Fibroblast of villous mesenchyme (primary cell): Measurements from ENCODE around the gene ORM2. TPM values are rescaled to one million over a fixed set of nuclear protein-coding genes. Genes with fewer than 3 reads are reported as not detected.

Experiments
- DNase-seq: peaks from one replicate; pipeline ENCODE4 v3.0.0-alpha.2; 2010; ENCODE audit warnings: low read depth
- H3K4me3 ChIP-seq: 2 replicates; pipeline ENCODE4 v1.5.1; 2011; ENCODE audit warnings: low read depth, mild to moderate bottlenecking, low read length
- total RNA-seq: library from RNA; depleted of rRNA; stranded (reverse); fragments of >200 nt; gene quantifications from 2 replicates; pipeline ENCODE4 v1.2.3, GENCODE V29; 2012
- TF ChIP-seq, protein P1 (sequence below): IDR thresholded peaks from 2 replicates; pipeline ENCODE4 v1.5.1; 2012; ENCODE audit warnings: low read depth, mild to moderate bottlenecking, low read length; ENCODE audit not compliant: insufficient read depth

ORM2 gene
- total RNA-seq, 1 donor = not detected

GRCh38 chr9:114344188-114344566, 14.5 kb downstream of the ORM2 start:
- no peak overlapping the region for H3K4me3 ChIP-seq
- no peak for DNase-seq

GRCh38 chr9:114344692-114345091, 15.0 kb downstream of the ORM2 start:
- DNase-seq = no peak
- TF ChIP-seq, protein P1, sequence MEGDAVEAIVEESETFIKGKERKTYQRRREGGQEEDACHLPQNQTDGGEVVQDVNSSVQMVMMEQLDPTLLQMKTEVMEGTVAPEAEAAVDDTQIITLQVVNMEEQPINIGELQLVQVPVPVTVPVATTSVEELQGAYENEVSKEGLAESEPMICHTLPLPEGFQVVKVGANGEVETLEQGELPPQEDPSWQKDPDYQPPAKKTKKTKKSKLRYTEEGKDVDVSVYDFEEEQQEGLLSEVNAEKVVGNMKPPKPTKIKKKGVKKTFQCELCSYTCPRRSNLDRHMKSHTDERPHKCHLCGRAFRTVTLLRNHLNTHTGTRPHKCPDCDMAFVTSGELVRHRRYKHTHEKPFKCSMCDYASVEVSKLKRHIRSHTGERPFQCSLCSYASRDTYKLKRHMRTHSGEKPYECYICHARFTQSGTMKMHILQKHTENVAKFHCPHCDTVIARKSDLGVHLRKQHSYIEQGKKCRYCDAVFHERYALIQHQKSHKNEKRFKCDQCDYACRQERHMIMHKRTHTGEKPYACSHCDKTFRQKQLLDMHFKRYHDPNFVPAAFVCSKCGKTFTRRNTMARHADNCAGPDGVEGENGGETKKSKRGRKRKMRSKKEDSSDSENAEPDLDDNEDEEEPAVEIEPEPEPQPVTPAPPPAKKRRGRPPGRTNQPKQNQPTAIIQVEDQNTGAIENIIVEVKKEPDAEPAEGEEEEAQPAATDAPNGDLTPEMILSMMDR = no peak
- no peak overlapping the region for H3K4me3 ChIP-seq

More at GRCh38 chr9:114344188-114344566, 14.5 kb downstream of the ORM2 start:
- TF ChIP-seq, protein P1 = no peak

DNA sequence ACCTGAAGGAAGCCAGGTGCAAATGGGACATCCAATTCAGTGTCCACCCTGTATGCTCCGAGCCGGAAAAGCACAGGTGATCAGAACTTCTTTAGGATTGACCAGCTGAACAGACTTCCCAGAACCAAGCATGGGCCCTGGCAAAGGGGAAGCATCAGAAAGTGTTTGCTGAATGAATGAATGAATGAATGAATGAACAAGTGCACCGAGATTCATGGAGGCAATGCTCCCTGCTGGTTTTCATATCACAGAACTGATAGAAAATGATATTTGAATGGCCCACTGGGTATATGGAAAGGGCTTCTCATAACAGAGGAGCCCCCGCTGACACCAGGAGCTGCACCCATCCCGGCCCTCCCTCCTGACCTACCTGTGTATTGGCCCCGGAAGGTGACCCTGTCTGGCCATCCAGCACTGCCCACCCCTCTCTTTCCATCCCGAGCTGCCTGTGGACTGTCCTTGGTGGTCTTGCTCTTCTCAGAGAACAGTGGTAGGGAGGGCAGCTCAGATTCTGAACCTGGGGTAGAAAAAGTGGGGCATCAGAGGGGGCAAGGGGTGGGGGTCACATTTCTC, 15.9 kb downstream of the ORM2 start:
- TF ChIP-seq, protein P1 = no peak
- no peak overlapping the region for H3K4me3 ChIP-seq
- no peak for DNase-seq

DNA sequence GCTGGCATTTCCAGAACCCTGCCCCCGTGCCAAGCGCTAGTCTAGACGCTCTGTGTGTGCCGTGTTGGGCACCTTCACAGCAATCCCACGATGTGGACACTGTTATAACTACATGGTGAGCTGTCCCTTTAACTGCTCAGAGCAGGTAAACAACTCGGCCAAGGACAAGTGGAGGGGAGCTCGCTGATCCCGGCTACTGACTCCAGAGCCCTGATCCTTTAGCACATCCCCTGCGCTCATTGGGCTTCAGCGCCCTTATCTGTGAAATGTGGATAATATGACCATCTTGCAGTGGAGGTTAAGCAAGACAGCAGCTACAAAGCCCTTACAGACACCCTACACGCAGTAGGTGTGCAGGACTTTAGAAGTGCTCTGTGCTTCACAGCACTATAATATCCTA, 16.5 kb downstream of the ORM2 start:
- DNase-seq = no peak
- TF ChIP-seq, protein P1 = no peak
- H3K4me3 ChIP-seq = no peak overlapping the region

GRCh38 chr9:114347675-114348074, 18.0 kb downstream of the ORM2 start:
- no peak overlapping the region for H3K4me3 ChIP-seq
- TF ChIP-seq, protein P1 = no peak
- DNase-seq = no peak

DNA sequence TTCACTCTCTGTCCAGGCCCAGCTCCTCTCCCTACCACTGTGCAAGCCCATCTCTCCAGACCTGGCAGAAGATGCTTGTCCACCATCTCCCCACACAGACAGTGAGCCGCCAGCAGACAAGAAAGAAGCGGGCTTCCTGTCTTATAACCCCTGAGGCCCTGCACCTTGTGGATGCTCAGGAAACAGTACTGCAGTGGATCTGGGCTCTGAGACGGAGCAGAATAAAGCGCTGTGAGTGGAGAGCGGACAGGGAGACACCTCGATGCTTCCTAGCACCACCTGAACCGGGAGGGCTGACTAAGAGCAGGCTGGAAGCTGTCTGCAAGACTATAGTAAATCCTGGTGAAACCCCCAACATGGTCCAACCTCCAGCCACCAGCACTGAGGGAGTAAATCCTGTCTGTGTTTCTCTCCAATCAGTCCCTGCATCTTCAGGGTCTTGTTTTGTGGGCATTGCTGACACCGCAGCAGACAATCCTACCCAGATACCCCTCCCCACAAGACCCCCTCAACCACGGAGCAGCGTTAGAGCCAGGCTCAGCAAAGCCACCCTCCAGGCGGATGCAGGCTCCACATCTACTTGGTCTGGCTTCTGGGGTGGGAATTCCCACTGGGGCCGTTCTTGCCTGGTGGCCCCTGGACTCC, 18.7 kb downstream of the ORM2 start:
- no peak for DNase-seq
- TF ChIP-seq, protein P1 = no peak
- H3K4me3 ChIP-seq = no peak overlapping the region
